HG02938 (cell line): ENCODE data around the gene ITCH.
"Not testable (repeated sequence)": the region's sequence is repeated elsewhere in the genome, so short reads cannot be mapped to it uniquely, and the experiment has no call there.

Source experiments
- ATAC-seq: cut with Tn5 transposase; IDR thresholded peaks from one replicate; pipeline ENCODE4 v1.9.1; 2021; ENCODE audit warnings: mild to moderate bottlenecking, moderate library complexity; ENCODE audit not compliant: unreplicated experiment

ITCH gene

GRCh38 chr20:34343458-34344211 is 19.4 kb upstream of the ITCH start:
- ATAC-seq: no peak

DNA sequence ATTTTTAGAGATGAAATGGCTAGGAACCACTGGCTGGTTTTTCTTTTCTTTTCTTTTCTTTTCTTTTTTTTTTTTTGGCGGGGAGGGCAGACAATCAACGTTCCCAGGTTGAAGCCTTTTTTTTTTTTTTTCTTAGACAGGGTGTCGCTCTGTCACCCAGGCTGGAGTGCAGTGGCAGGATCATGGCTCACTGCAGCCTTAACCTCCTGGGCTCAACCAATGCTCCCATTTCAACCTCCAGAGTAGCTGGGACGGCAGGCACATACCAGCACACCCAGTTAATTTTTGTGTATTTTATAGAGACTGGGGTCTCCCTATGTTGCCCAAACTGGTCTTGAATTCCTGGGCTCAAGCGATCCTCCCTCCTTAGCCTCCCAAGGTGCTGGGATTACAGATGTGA is 18.8 kb upstream of the ITCH start:
- no peak for ATAC-seq

- no peak for ATAC-seq
Observed at GRCh38 chr20:34345402-34345736, 17.7 kb upstream of the ITCH start.

- ATAC-seq: not testable (repeated sequence)
Observed at GRCh38 chr20:34345839-34346532, 17.1 kb upstream of the ITCH start.

GRCh38 chr20:34346533-34346865 is 16.6 kb upstream of the ITCH start:
- not testable (repeated sequence) for ATAC-seq

DNA sequence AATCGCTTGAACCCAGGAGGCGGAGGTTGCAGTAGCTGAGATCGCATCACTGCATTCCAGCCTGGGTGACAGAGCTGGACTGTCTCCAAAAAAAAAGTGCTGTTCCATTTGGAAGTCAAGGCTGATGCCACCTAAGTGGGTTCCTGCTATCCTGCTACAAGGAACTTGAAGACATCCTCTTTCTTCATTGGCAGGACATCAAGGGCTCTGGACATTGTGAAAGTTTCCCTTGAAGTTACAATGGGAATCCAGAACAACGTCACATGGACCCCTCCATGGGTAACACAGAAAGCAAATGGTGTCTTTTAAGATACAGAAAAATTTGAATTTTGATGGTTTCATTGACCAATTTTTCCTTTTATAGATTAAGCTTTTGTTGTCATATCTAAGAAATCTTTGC is 15.5 kb upstream of the ITCH start:
- ATAC-seq: no peak

DNA sequence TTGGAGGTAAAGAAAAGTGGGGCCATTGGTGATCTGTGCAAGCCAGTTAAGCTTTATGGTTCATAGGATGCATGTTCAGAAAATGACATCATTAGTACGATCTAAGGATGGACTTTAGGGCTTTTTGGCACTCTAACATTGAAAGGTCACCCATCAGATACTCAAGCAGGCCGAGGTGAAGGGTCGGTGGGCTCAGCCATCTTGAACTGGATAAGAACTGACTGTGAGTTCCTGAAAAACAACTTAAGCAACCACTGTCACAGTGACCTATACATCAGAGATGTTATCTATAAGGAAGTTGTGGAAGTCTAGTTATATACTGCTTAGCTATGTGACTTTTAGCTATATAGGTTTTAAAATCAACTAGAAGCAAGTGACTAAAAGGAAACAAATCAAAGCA is 13.0 kb upstream of the ITCH start:
- no peak for ATAC-seq

DNA sequence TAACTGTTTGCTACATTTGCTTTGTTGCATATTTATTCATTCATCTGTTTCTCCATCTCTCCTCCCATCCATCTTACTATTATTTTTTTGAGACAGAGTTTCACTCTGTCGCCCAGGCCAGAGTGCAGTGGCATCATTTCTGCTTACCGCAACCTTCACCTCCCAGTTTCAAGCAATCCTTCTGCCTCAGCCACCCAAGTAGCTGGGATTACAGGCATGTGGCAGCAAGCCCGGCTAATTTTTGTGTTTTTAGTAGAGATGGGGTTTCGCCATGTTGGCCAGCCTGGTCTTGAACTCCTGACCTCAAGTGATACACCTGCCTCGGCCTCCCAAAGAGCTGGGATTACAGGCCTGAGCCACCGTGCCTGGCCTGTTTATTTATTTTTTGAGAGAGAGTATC is 9.6 kb upstream of the ITCH start:
- not testable (repeated sequence) for ATAC-seq

GRCh38 chr20:34355427-34355826 is 7.6 kb upstream of the ITCH start:
- no peak for ATAC-seq

- not testable (repeated sequence) for ATAC-seq
Observed at GRCh38 chr20:34359729-34360128, 3.3 kb upstream of the ITCH start.

- ATAC-seq: peak; percentile 6
Observed at GRCh38 chr20:34362502-34363061, 491 bp upstream of the ITCH start.

DNA sequence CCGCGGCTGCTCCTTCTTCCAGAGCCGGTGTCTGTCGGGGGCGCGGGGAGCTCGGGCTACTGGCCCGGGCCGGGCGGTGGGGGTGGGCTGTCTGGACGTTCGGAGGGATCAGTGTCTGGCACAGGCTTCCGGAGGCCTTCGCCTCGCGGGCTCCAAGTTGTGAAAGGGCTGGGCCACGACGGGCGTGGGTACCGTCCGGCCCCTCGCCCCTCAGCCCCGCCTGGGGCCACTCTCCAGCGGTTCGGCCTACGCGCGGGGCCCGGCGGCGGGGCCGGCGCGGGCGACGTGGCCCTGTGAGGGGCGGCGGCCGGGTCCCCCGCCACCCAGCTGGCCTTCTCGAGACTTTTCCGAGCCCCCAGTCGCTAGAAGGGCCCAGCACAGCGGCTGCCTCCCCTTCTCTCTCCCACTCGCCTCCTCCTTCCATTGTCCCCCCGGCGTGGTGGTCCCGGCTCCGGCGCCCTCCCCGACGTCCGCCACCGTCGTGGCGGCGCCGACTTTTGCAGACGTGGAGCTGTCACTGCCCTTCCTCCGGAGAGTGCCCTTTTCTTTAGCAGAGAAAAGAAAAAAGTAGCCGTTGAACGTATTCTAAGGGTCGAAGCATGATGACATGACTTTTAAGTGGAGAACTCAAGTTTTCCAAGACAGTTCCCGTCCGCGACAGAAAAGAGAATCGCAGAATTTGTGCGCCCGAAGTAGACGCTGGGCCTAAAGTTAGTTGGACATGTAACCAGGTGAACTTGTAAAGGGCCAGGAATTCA is 571 bp downstream of the ITCH start:
- ATAC-seq: peak; percentile 38

DNA sequence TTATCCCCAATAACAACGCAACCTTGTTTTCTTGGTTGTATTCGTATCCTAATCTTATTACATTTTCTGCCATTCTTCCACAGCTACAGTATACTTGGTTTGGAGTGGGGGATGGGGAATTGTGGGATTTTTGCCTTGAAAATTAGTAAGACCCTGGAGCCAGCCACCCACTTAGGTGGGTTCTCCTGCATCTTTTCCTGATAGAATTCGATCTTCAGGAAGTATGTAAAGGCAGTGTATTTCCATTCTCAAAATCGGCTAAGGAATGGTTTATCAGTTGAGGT is 1.1 kb downstream of the ITCH start:
- no peak for ATAC-seq

- peak; percentile 40 for ATAC-seq
Observed at GRCh38 chr20:34365765-34366213, 2.7 kb downstream of the ITCH start.

DNA sequence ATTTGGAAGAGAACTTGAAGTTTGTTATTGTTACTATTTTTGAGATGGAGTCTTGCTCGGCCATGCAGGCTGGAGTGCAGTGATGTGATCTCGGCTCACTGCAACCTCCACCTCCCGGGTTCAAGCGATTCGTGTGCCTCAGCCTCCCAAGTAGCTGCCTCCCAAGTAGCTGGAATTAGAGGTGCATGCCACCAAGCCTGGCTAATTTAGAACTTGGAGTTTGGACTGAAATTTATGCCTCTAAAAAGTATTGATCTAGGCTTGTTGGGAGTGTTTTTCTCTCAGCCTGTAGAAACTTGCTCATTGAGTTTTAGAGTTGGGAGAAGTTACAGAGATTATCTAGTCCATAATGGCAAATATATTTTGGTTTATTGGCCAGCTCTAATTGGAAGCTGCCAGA is 4.1 kb downstream of the ITCH start:
- ATAC-seq: no peak

GRCh38 chr20:34367911-34368310 is 4.8 kb downstream of the ITCH start:
- not testable (repeated sequence) for ATAC-seq

DNA sequence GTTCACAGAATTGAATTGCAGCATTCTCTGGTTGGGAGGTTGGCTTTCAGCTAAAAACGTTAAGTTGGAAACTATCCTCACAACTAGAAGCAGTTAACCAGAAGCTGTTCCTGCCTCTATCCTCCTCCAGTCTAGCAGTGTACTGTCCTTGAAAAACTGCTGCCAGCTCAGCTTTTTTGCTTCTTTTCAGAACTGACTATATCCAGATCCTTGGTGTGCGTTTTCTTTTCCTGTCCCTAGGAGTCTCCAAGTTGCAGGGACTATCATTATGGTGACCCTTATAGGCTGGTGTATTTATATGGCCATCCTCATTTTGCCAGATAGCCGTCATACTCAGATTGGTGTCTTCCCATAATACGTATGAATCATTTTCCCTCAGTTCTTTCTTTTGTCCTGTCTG is 5.5 kb downstream of the ITCH start:
- ATAC-seq: no peak

DNA sequence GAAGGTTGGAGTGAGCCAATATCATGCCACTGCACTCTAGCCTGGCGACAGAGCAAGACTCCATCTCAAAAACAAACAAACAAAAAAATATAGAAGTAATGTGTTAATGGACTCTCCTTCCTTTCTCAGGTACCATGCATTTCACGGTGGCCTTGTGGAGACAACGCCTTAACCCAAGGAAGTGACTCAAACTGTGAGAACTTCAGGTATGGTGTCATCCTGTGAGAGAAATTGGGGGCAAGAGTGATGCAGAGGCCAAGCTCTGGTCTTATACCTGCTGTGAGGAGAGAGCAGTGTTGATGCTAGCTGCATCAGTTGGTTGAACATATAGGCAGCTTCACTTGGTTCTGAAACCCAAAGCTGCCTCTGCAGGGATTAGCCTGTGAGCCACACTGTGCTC is 6.2 kb downstream of the ITCH start:
- ATAC-seq: no peak

DNA sequence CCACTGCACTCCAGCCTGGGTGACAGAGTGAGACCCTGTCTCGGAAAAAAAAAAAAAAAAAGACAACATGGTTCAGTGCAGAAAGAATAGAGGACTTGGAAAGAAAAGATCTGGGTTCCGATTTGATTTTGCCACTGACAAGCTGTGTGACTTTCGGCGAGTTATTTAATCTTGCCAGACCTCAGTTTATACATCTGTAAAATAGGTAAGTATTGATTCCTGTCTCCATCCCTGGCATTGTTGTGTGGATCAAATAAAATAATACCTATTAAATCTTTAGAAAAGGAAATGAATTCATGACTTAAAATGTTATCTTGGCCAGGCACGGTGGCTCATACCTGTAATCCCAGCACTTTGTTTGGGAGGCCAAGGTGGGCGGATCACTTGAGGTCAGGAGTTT is 7.0 kb downstream of the ITCH start:
- ATAC-seq: no peak

DNA sequence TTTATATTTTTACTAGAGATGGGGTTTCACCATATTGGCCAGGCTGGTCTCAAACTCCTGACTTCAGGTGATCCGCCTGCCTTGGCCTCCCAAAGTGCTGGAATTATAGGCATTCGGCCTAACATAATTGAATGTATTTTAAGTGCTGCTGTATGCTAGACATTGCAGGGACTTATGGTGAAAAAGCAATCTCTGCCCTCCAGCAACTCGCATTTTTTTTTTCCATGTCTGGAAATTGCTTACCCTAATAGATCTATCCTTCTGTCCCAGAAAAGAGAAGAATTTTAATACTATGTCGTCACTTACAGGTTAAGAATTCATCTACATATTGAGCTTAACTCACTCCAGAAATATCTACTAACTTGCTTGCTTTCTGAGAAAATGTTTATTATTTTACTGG is 10.4 kb downstream of the ITCH start:
- no peak for ATAC-seq

- ATAC-seq: no peak
Observed at GRCh38 chr20:34374209-34374760, 11.2 kb downstream of the ITCH start.
